NCI-H2029 treated with DMSO at 0.1 percent for 48 hours (cell line): ENCODE data around the gene KDM4B.

Experiments
- DNase-seq: peaks from one replicate; lab custom pipeline; 2025; lab: John Stamatoyannopoulos, UW

Gene KDM4B

GRCh38 chr19:5048727-5049553, 80.0 kb downstream of the KDM4B start:
- DNase-seq = no peak

GRCh38 chr19:5049561-5049960, 80.6 kb downstream of the KDM4B start:
- no peak for DNase-seq

GRCh38 chr19:5050067-5050656, 81.2 kb downstream of the KDM4B start:
- DNase-seq = no peak

- no peak for DNase-seq
Observed at GRCh38 chr19:5050905-5051304, 82.0 kb downstream of the KDM4B start.

- DNase-seq = no peak
Observed at GRCh38 chr19:5051619-5052018, 82.7 kb downstream of the KDM4B start.

- DNase-seq = no peak
Observed at GRCh38 chr19:5052515-5052914, 83.6 kb downstream of the KDM4B start.

GRCh38 chr19:5052945-5053485, 84.1 kb downstream of the KDM4B start:
- no peak for DNase-seq

GRCh38 chr19:5053661-5054060, 84.7 kb downstream of the KDM4B start:
- DNase-seq = no peak

- DNase-seq = no peak
Observed at GRCh38 chr19:5054551-5055456, 85.9 kb downstream of the KDM4B start.

- no peak for DNase-seq
Observed at GRCh38 chr19:5055457-5055776, 86.5 kb downstream of the KDM4B start.

GRCh38 chr19:5057860-5058259, 88.9 kb downstream of the KDM4B start:
- DNase-seq = no peak

GRCh38 chr19:5058521-5059212, 89.8 kb downstream of the KDM4B start:
- DNase-seq = no peak

GRCh38 chr19:5059213-5059574, 90.3 kb downstream of the KDM4B start:
- no peak for DNase-seq

- no peak for DNase-seq
Observed at GRCh38 chr19:5059793-5060192, 90.9 kb downstream of the KDM4B start.

GRCh38 chr19:5062195-5062594, 93.3 kb downstream of the KDM4B start:
- DNase-seq = no peak

GRCh38 chr19:5062799-5063198, 93.9 kb downstream of the KDM4B start:
- DNase-seq = no peak

- DNase-seq = no peak
Observed at GRCh38 chr19:5063873-5064645, 95.1 kb downstream of the KDM4B start.

- no peak for DNase-seq
Observed at GRCh38 chr19:5064896-5065295, 96.0 kb downstream of the KDM4B start.

GRCh38 chr19:5065663-5066093, 96.8 kb downstream of the KDM4B start:
- no peak for DNase-seq

- no peak for DNase-seq
Observed at GRCh38 chr19:5066768-5067167, 97.9 kb downstream of the KDM4B start.

GRCh38 chr19:5067678-5068077, 98.8 kb downstream of the KDM4B start:
- DNase-seq = no peak
